Brain microvascular endothelial cell (primary cell): ENCODE results near the gene CLMN.

Source experiments
- DNase-seq: peaks from one replicate; pipeline ENCODE4 v3.0.0-alpha.2; 2020
- H3K27ac ChIP-seq: fragments of 250-450 bp; sonication (Bioruptor Pico); 2 replicates; pipeline ENCODE4 v1.5.1; 2020; ENCODE audit warnings: mild to moderate bottlenecking, moderate library complexity
- H3K27me3 ChIP-seq: fragments of 250-450 bp; sonication (Bioruptor Pico); replicated peaks from 2 replicates; pipeline ENCODE4 v1.5.1; 2020; ENCODE audit warnings: mild to moderate bottlenecking
- H3K36me3 ChIP-seq: fragments of 250-450 bp; sonication (Bioruptor Pico); replicated peaks from 2 replicates; pipeline ENCODE4 v1.5.1; 2020; ENCODE audit warnings: mild to moderate bottlenecking
- H3K4me3 ChIP-seq: 2 replicates; pipeline ENCODE4 v1.5.1; 2011; ENCODE audit warnings: low read depth, mild to moderate bottlenecking, control low read depth, low read length, moderate library complexity
- in situ Hi-C: cut with HindIII; loops from 2 replicates; pipeline ENCODE4 v1.10.0; 2017; ENCODE audit warnings: low sequenced_read_pairs, low pct_ligation_motif_present
- TF ChIP-seq, protein P1 (sequence below): IDR thresholded peaks from 2 replicates; pipeline ENCODE4 v1.5.1; 2011; ENCODE audit warnings: low read depth, mild to moderate bottlenecking, moderate library complexity, low read length, control low read depth, inconsistent platforms; ENCODE audit errors: missing control alignments

The CLMN gene

DNA sequence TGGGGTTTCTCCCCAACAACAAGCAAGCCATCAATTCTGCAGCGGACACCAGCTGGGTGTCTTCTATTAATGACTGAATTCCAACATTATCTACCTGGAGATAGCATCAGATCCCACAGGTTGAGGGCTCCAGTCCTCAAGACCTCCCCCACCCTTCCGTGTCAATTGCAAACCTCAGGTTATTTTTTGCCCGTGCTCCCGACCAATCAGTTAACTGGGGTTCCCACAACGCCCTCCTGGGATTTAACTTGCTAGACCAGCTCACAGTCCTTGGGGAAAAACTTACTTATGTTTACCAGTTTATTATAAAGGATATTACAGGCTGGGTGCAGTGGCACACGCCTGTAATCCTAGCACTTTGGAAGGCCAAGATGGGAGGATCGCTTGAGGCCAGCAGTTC is 172.1 kb downstream of the CLMN start:
- no peaks in the 10 kb centered on the region for H3K27me3 ChIP-seq
- in situ Hi-C loops = no loop called here
- no peak overlapping the region for H3K27ac ChIP-seq
- no peaks in the 10 kb centered on the region for H3K36me3 ChIP-seq
- TF ChIP-seq, protein P1, sequence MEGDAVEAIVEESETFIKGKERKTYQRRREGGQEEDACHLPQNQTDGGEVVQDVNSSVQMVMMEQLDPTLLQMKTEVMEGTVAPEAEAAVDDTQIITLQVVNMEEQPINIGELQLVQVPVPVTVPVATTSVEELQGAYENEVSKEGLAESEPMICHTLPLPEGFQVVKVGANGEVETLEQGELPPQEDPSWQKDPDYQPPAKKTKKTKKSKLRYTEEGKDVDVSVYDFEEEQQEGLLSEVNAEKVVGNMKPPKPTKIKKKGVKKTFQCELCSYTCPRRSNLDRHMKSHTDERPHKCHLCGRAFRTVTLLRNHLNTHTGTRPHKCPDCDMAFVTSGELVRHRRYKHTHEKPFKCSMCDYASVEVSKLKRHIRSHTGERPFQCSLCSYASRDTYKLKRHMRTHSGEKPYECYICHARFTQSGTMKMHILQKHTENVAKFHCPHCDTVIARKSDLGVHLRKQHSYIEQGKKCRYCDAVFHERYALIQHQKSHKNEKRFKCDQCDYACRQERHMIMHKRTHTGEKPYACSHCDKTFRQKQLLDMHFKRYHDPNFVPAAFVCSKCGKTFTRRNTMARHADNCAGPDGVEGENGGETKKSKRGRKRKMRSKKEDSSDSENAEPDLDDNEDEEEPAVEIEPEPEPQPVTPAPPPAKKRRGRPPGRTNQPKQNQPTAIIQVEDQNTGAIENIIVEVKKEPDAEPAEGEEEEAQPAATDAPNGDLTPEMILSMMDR = no peak
- no peak for DNase-seq
- H3K4me3 ChIP-seq = no peak overlapping the region

DNA sequence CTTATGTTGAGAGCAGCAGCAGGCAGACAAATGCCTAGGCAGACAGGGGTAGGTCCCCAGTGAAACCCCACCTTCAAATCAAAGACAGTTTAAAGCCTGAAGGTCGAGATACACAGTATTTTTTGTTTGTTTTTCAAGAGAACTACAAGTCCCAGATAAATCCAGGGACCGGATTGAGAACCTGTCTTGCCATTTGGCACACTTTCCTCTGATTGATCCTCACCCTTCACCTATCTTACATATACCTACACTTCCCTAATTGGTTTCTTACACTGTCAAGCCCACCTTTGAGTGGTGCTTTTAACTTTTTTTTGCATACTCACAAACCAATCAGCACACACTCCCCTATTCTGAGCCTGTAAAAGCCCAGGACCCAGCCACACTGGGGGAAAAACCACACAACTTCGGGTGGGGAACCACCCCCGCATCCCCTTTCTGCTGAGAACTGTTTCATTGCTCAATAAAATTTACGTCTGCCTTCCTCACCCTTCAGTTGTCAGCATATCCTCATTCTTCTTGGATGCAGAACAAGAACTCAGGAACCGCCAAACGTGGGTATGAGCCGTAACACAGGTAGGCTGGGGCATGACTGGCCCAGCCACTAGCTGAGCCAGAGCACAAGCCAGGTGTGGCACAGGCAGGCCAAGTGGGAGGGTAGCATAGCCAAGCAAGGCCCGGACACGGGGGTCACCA is 173.5 kb downstream of the CLMN start:
- no peak overlapping the region for H3K4me3 ChIP-seq
- TF ChIP-seq, protein P1 = no peak
- no peak overlapping the region for H3K27ac ChIP-seq
- in situ Hi-C loops = no loop called here
- no peak for DNase-seq
- no peaks in the 10 kb centered on the region for H3K36me3 ChIP-seq
- H3K27me3 ChIP-seq = no peaks in the 10 kb centered on the region

DNA sequence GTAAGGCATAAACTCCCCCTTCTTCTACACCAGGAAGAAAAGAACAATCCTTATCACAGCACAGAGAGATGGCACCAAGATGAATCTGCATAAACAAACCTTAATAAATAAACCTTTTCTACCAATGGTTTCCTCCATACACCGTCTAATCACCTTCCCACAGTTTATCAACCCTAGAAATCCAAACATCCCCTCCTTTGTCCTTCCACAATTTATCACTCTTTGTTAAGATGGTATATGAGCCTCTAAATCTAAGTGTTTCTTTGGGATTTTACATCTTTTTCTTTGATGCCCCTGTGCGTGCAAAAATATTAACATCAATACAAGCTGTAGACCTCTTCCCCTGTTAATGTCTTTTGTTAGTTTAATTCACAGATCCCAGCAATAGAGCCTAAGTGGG is 174.9 kb downstream of the CLMN start:
- Histone ChIP-seq H3K27me3 (no peaks in the 10 kb centered on the region), H3K27ac (no peak overlapping the region), H3K4me3 (no peak overlapping the region), H3K36me3 (no peaks in the 10 kb centered on the region)
- in situ Hi-C loops = no loop called here
- TF ChIP-seq, protein P1 = no peak
- DNase-seq = no peak

DNA sequence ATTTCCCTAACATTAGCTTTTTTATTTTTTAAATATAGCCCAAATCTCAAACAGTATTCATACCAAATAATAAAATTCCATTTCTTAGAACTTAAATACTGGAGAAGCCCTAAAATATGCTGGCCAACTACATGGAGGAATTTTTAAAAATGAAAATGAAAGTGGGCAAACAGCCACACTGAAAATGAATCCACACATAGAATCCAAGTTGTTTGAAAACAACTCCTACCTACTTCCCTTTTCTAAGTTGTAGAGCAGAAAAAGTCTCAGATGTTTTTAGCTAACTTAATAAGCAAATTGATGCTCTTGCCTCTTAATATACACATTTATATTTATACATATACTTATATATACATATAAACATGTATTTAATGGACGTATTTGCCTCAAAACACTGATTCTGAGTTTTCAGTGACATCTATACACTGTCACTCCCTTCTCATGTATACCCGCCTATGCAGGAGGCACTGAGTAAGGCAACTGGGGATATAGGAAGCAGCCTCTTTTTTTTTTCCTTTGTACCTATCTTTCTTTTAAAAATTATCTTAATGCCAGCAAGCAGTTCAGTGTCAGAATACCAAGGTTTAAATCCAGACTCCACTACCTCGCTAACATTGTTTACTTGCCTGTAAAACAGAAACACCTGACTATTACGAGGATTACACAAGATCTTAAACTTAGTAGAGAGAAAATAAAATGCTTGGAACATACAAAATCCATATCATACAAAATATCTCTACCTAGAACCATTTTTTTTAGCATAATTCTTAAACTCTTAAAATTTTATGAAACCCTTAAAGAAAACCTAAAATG is 175.7 kb downstream of the CLMN start:
- no peaks in the 10 kb centered on the region for H3K27me3 ChIP-seq
- no peak overlapping the region for H3K4me3 ChIP-seq
- DNase-seq = no peak
- no peaks in the 10 kb centered on the region for H3K36me3 ChIP-seq
- no peak overlapping the region for H3K27ac ChIP-seq
- TF ChIP-seq, protein P1 = no peak
- in situ Hi-C loops = no loop called here

DNA sequence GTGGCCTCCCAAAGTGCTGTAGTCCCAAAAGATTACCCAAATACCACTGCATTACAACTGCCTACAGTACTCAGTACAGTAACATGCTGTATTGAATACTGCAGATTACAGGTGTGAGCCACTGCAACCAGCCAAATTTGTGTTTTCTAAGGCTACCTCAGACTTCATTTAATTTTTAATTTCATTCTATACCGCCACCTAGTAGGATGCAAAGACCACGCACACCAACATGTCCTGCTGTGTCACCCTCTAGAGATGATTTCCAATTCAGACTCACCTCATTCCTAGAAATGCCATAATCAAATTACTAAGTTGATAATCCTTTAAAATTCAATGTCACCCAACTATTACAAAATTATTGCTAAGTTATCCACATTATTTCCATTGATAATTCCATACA is 177.5 kb downstream of the CLMN start:
- in situ Hi-C loops = no loop called here
- Histone ChIP-seq H3K27ac (no peak overlapping the region), H3K27me3 (no peaks in the 10 kb centered on the region), H3K36me3 (no peaks in the 10 kb centered on the region), H3K4me3 (no peak overlapping the region)
- TF ChIP-seq, protein P1 = no peak
- DNase-seq = no peak
